Liver (tissue), 3 donors: ENCODE results near the gene RIN1.

Experiments used
- EGR1 ChIP-seq, 2 donors: IDR thresholded peaks; 2 replicates each; pipeline ENCODE4 v1.6.1; 2016 to 2018; ENCODE audit warnings: antibody characterized with exemption in 2 of 2, low read depth in 2 of 2
- GABPA ChIP-seq, 2 donors: IDR thresholded peaks in 1 of 2; conservative IDR thresholded peaks in 1 of 2; 2 replicates each; pipeline ENCODE4 v1.6.1; 2016; ENCODE audit warnings: antibody characterized with exemption in 2 of 2, mild to moderate bottlenecking in 1 of 2, moderate library complexity in 1 of 2
- HNF4G ChIP-seq: IDR thresholded peaks from 2 replicates; pipeline ENCODE4 v1.6.1; 2016; ENCODE audit warnings: antibody characterized with exemption
- NR2F2 ChIP-seq: IDR thresholded peaks from 2 replicates; pipeline ENCODE4 v1.6.1; 2016; ENCODE audit warnings: antibody characterized with exemption
- RXRA ChIP-seq, 2 donors: IDR thresholded peaks; 2 replicates each; pipeline ENCODE4 v1.6.1; 2017 to 2018; ENCODE audit warnings: antibody characterized with exemption in 2 of 2, mild to moderate bottlenecking in 1 of 2
- TAF1 ChIP-seq: conservative IDR thresholded peaks from 2 replicates; pipeline ENCODE4 v1.6.1; 2016; ENCODE audit warnings: antibody characterized with exemption, mild to moderate bottlenecking
- YY1 ChIP-seq: IDR thresholded peaks from 2 replicates; pipeline ENCODE4 v1.6.1; 2016; ENCODE audit warnings: antibody characterized with exemption, mild to moderate bottlenecking
- TF ChIP-seq, protein P1 (sequence below): fragments of 150-350 bp; IDR thresholded peaks from 2 replicates; pipeline ENCODE4 v1.5.1; 2017; ENCODE audit warnings: improper control_type of control experiment, low read depth, low read length; ENCODE audit not compliant: missing input control
- TF ChIP-seq, protein P2 (sequence below): IDR thresholded peaks from 2 replicates; pipeline ENCODE4 v1.6.1; 2016; ENCODE audit warnings: antibody characterized with exemption, mild to moderate bottlenecking
- TF ChIP-seq, protein P3 (sequence below): IDR thresholded peaks from 2 replicates; pipeline ENCODE4 v1.6.1; 2016; ENCODE audit warnings: antibody characterized with exemption
- TF ChIP-seq, protein P4 (sequence below): IDR thresholded peaks from 2 replicates; pipeline ENCODE4 v1.6.1; 2016; ENCODE audit warnings: antibody characterized with exemption
- TF ChIP-seq, protein P5 (sequence below): IDR thresholded peaks from 2 replicates; pipeline ENCODE4 v1.6.1; 2016; ENCODE audit warnings: antibody characterized with exemption
- donor health status: healthy.
- donor health status: healthy.

DNA sequence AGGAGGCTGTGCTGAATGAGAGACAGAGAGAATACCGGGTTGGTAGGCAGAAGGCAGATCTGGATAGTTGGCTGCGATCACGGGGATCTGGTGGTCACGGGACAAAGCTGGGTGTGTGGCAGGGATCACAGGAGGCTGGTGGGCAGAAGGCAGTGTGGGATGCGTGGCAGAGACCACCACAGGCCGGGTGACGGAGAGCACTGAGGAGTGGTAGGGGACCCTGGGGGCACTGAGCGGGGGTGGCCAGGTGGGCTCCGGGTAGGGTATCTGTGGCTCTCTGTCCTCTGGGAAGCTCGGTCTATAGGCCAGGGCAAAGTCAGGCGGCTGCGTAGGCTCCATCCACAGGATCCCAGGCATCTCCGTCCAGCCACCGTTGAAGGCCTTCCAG, 20.7 kb downstream of the RIN1 start:
- TF ChIP-seq, protein P1, sequence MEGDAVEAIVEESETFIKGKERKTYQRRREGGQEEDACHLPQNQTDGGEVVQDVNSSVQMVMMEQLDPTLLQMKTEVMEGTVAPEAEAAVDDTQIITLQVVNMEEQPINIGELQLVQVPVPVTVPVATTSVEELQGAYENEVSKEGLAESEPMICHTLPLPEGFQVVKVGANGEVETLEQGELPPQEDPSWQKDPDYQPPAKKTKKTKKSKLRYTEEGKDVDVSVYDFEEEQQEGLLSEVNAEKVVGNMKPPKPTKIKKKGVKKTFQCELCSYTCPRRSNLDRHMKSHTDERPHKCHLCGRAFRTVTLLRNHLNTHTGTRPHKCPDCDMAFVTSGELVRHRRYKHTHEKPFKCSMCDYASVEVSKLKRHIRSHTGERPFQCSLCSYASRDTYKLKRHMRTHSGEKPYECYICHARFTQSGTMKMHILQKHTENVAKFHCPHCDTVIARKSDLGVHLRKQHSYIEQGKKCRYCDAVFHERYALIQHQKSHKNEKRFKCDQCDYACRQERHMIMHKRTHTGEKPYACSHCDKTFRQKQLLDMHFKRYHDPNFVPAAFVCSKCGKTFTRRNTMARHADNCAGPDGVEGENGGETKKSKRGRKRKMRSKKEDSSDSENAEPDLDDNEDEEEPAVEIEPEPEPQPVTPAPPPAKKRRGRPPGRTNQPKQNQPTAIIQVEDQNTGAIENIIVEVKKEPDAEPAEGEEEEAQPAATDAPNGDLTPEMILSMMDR = no peak
- TF ChIP-seq EGR1 (IDR thresholded peaks at IDR 0.05; ENCODE audit: low read depth in 2 of 2) (no peak), TAF1 (no peak), GABPA (IDR thresholded peaks at IDR 0.05 in 1 of 2, conservative IDR thresholded peaks at IDR 0.05 in 1 of 2) (no peak), YY1 (no peak), RXRA (IDR thresholded peaks at IDR 0.05) (no peak), HNF4G (no peak), NR2F2 (no peak)
- TF ChIP-seq, protein P2, sequence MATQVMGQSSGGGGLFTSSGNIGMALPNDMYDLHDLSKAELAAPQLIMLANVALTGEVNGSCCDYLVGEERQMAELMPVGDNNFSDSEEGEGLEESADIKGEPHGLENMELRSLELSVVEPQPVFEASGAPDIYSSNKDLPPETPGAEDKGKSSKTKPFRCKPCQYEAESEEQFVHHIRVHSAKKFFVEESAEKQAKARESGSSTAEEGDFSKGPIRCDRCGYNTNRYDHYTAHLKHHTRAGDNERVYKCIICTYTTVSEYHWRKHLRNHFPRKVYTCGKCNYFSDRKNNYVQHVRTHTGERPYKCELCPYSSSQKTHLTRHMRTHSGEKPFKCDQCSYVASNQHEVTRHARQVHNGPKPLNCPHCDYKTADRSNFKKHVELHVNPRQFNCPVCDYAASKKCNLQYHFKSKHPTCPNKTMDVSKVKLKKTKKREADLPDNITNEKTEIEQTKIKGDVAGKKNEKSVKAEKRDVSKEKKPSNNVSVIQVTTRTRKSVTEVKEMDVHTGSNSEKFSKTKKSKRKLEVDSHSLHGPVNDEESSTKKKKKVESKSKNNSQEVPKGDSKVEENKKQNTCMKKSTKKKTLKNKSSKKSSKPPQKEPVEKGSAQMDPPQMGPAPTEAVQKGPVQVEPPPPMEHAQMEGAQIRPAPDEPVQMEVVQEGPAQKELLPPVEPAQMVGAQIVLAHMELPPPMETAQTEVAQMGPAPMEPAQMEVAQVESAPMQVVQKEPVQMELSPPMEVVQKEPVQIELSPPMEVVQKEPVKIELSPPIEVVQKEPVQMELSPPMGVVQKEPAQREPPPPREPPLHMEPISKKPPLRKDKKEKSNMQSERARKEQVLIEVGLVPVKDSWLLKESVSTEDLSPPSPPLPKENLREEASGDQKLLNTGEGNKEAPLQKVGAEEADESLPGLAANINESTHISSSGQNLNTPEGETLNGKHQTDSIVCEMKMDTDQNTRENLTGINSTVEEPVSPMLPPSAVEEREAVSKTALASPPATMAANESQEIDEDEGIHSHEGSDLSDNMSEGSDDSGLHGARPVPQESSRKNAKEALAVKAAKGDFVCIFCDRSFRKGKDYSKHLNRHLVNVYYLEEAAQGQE = no peak
- TF ChIP-seq, protein P3, sequence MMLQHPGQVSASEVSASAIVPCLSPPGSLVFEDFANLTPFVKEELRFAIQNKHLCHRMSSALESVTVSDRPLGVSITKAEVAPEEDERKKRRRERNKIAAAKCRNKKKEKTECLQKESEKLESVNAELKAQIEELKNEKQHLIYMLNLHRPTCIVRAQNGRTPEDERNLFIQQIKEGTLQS = no peak
- TF ChIP-seq, protein P4, sequence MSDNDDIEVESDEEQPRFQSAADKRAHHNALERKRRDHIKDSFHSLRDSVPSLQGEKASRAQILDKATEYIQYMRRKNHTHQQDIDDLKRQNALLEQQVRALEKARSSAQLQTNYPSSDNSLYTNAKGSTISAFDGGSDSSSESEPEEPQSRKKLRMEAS = no peak
- TF ChIP-seq, protein P5, sequence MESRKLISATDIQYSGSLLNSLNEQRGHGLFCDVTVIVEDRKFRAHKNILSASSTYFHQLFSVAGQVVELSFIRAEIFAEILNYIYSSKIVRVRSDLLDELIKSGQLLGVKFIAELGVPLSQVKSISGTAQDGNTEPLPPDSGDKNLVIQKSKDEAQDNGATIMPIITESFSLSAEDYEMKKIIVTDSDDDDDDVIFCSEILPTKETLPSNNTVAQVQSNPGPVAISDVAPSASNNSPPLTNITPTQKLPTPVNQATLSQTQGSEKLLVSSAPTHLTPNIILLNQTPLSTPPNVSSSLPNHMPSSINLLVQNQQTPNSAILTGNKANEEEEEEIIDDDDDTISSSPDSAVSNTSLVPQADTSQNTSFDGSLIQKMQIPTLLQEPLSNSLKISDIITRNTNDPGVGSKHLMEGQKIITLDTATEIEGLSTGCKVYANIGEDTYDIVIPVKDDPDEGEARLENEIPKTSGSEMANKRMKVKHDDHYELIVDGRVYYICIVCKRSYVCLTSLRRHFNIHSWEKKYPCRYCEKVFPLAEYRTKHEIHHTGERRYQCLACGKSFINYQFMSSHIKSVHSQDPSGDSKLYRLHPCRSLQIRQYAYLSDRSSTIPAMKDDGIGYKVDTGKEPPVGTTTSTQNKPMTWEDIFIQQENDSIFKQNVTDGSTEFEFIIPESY = no peak
